Fibroblast of lung (primary cell): Measurements from ENCODE around the gene ASXL1. TPM values are rescaled to one million over a fixed set of nuclear protein-coding genes. Genes with fewer than 3 reads are reported as not detected.

Source experiments
- DNase-seq, 2 donors: peaks; one replicate each; pipeline versions ENCODE4 v3.0.0 to v3.0.0-alpha.2; 2010; ENCODE audit warnings: low read depth in 2 of 2
- H2AFZ ChIP-seq: 2 replicates; pipeline ENCODE4 v1.5.1; 2012; ENCODE audit warnings: low read length, control low read depth, inconsistent platforms
- H3K27ac ChIP-seq: 2 replicates; pipeline ENCODE4 v1.5.1; 2011; ENCODE audit warnings: low read length, control low read depth; ENCODE audit not compliant: insufficient read depth
- H3K27me3 ChIP-seq: 2 replicates; pipeline ENCODE4 v1.5.1; 2011; ENCODE audit warnings: mild to moderate bottlenecking, low read length; ENCODE audit not compliant: control insufficient read depth, insufficient read depth
- H3K36me3 ChIP-seq: 2 replicates; pipeline ENCODE4 v1.5.1; 2011; ENCODE audit warnings: low read length; ENCODE audit not compliant: control insufficient read depth, insufficient read depth
- H3K4me1 ChIP-seq: 2 replicates; pipeline ENCODE4 v1.5.1; 2011; ENCODE audit warnings: low read length; ENCODE audit not compliant: control insufficient read depth, insufficient read depth; ENCODE audit errors: extremely low read depth
- H3K4me2 ChIP-seq: 2 replicates; pipeline ENCODE4 v1.5.1; 2011; ENCODE audit warnings: low read length, control low read depth; ENCODE audit not compliant: insufficient read depth; ENCODE audit errors: extremely low read depth
- H3K4me3 ChIP-seq, 4 experiments: fragments of 200-600 bp in 1 of 4; sonication (generic) in 1 of 4; replicated peaks in 1 of 4; 2 replicates each; pipeline ENCODE4 v1.5.1; 2011 to 2016; ENCODE audit warnings: low read length in 4 of 4, low read depth in 3 of 4, mild to moderate bottlenecking in 3 of 4, control low read depth in 2 of 4, inconsistent platforms in 1 of 4, mixed read lengths in 1 of 4; ENCODE audit not compliant: insufficient read depth in 1 of 4; ENCODE audit errors: control extremely low read depth in 1 of 4
- H3K79me2 ChIP-seq: 2 replicates; pipeline ENCODE4 v1.5.1; 2012; ENCODE audit warnings: mild to moderate bottlenecking, low read length, inconsistent platforms; ENCODE audit not compliant: control insufficient read depth, insufficient read depth
- H3K9ac ChIP-seq: 2 replicates; pipeline ENCODE4 v1.5.1; 2011; ENCODE audit warnings: mild to moderate bottlenecking, low read length, control low read depth; ENCODE audit not compliant: insufficient read depth
- H3K9me3 ChIP-seq: 2 replicates; pipeline ENCODE4 v1.5.1; 2012; ENCODE audit warnings: low read depth, low read length; ENCODE audit not compliant: control insufficient read depth, insufficient read depth
- H4K20me1 ChIP-seq: 2 replicates; pipeline ENCODE4 v1.5.1; 2011; ENCODE audit warnings: low read length; ENCODE audit not compliant: control insufficient read depth, insufficient read depth; ENCODE audit errors: extremely low read depth
- CTCF ChIP-seq, 2 donors: IDR thresholded peaks in 1 of 2; conservative IDR thresholded peaks in 1 of 2; 1 replicate in 1 of 2; 2 replicates in 1 of 2; pipeline ENCODE4 v1.5.1; 2011 to 2012; ENCODE audit warnings: low read length in 2 of 2, control low read depth in 1 of 2, inconsistent platforms in 1 of 2, low read depth in 1 of 2, mild to moderate bottlenecking in 1 of 2
- EZH2 ChIP-seq: IDR thresholded peaks from 2 replicates; pipeline ENCODE4 v1.5.1; 2012; ENCODE audit warnings: low read length, control low read depth, mild to moderate bottlenecking; ENCODE audit errors: missing control alignments
- polyA minus RNA-seq: library from RNA; depleted of rRNA, polyadenylated mRNA; stranded (reverse); fragments of >200 nt; gene quantifications from 2 replicates; pipeline ENCODE4 v1.2.3, GENCODE V29; 2011; ENCODE audit warnings: low replicate concordance
- polyA plus RNA-seq, 2 donors: library from polyadenylated mRNA; depleted of rRNA in 1 of 2; stranded (reverse) in 1 of 2; unstranded in 1 of 2; fragments of >200 nt; gene quantifications; 2 replicates each; pipeline ENCODE4 v1.2.1, GENCODE V29; 2011 to 2012; ENCODE audit warnings: missing spikeins in 1 of 2
- total RNA-seq: library from RNA; depleted of rRNA; stranded (reverse); fragments of >200 nt; gene quantifications from 2 replicates; pipeline ENCODE4 v1.2.1, GENCODE V29; 2014

Gene ASXL1
- total RNA-seq (29.3 and 41.1 TPM in 2 replicates), polyA plus RNA-seq (38.0 and 39.1 TPM in 2 replicates), polyA minus RNA-seq (76.3 and 89.6 TPM in 2 replicates)
- 31.1 and 31.6 TPM in 2 replicates for polyA plus RNA-seq (2012)

- Histone ChIP-seq H3K79me2 (peaks cover 42% of the 10 kb centered on the region), H3K27me3 (no peaks in the 10 kb centered on the region), H3K4me1 (peaks cover 30% of the 10 kb centered on the region), H3K4me2 (peak within 1 kb of the TSS; percentile 93), H3K27ac (peak within 1 kb of the TSS; percentile 97), H4K20me1 (no peaks in the 10 kb centered on the region), H3K36me3 (no peaks in the 10 kb centered on the region), H3K4me3 (peak within 1 kb of the TSS; percentile 93 to 98 (median 96)), H3K9ac (peak within 1 kb of the TSS; percentile 96), H3K9me3 (no peaks in the 10 kb centered on the region), H2AFZ (peak within 1 kb of the TSS; percentile 73)
- TF ChIP-seq CTCF (conservative IDR thresholded peaks at IDR 0.05 in 1 of 2, IDR thresholded peaks at IDR 0.05 in 1 of 2; ENCODE audit: low read depth in 1 of 2, low read length in 2 of 2), result no peak
- no peak for TF ChIP-seq EZH2
- peak; percentile 96 to 97 for DNase-seq
Observed at GRCh38 chr20:32357869-32358631, at the start of gene ASXL1. Gene ASXL1, plus strand, starts transcription at chr20:32358331. Its CDS starts 445 bp downstream, at chr20:32358776.

- TF ChIP-seq EZH2 (no peak), CTCF (conservative IDR thresholded peaks at IDR 0.05 in 1 of 2, IDR thresholded peaks at IDR 0.05 in 1 of 2; ENCODE audit: low read depth in 1 of 2, low read length in 2 of 2) (no peak)
- Histone ChIP-seq H3K9me3 (no peaks in the 10 kb centered on the region), H3K4me2 (no peak overlapping the region), H3K79me2 (no peaks in the 10 kb centered on the region), H3K4me3 (no peak overlapping the region), H3K36me3 (peaks cover 6% of the 10 kb centered on the region), H3K27me3 (no peaks in the 10 kb centered on the region), H2AFZ (no peak overlapping the region), H4K20me1 (no peaks in the 10 kb centered on the region), H3K4me1 (no peaks in the 10 kb centered on the region), H3K27ac (no peak overlapping the region), H3K9ac (no peak overlapping the region)
- no peak for DNase-seq
Observed at GRCh38 chr20:32312718-32313424, 45.3 kb upstream of the ASXL1 start.

GRCh38 chr20:32314768-32315167, 43.4 kb upstream of the ASXL1 start:
- Histone ChIP-seq H3K27ac (no peak overlapping the region), H3K4me2 (no peak overlapping the region), H3K79me2 (no peaks in the 10 kb centered on the region), H4K20me1 (no peaks in the 10 kb centered on the region), H3K27me3 (no peaks in the 10 kb centered on the region), H2AFZ (no peak overlapping the region), H3K4me1 (no peaks in the 10 kb centered on the region), H3K4me3 (no peak overlapping the region), H3K9ac (no peak overlapping the region), H3K36me3 (peaks cover 6% of the 10 kb centered on the region), H3K9me3 (no peaks in the 10 kb centered on the region)
- DNase-seq, result no peak
- no peak for TF ChIP-seq EZH2
